WTC11 (cell line): ENCODE measurements around the gene PLAC8. TPM values are rescaled to one million over a fixed set of nuclear protein-coding genes. Genes with fewer than 3 reads are reported as not detected.
A peak's percentile ranks its signal among the peaks of the same experiment; 100 is the strongest.

ENCODE experiments used
- ATAC-seq: fragments of 200-7000 bp; cut with Tn5 transposase; 2 replicates; pipeline ENCODE4 v1.10.0; 2021; ENCODE audit warnings: mild to moderate bottlenecking, moderate library complexity
- CTCF ChIA-PET: fragments of 300-600 bp; sonication (Branson Sonifier 250); formaldehyde crosslinking; loops from one replicate; lab custom pipeline; 2021; ENCODE audit warnings: antibody characterized with exemption; lab: Charles Lee
- POLR2A ChIA-PET: fragments of 350-600 bp; sonication (Branson Sonifier 250); formaldehyde crosslinking; loops from one replicate; lab custom pipeline; 2021; ENCODE audit warnings: antibody characterized with exemption; lab: Charles Lee
- DNase-seq: peaks from one replicate; pipeline ENCODE4 v3.0.0; 2021; ENCODE audit warnings: low spot score
- H3K27ac Mint-ChIP-seq: 2 replicates; pipeline ENCODE4 v1.8.0; 2021; ENCODE audit warnings: mixed read lengths
- H3K27me3 Mint-ChIP-seq: 2 replicates; pipeline ENCODE4 v1.8.0; 2021; ENCODE audit warnings: low read depth, mild to moderate bottlenecking, moderate library complexity, mixed read lengths
- H3K36me3 Mint-ChIP-seq: 2 replicates; pipeline ENCODE4 v1.8.0; 2021; ENCODE audit warnings: mixed read lengths
- H3K4me1 Mint-ChIP-seq: 2 replicates; pipeline ENCODE4 v1.8.0; 2022; ENCODE audit warnings: mixed read lengths
- H3K4me3 Mint-ChIP-seq: 2 replicates; pipeline ENCODE4 v1.8.0; 2021; ENCODE audit warnings: mild to moderate bottlenecking, moderate library complexity, mixed read lengths
- H3K9me3 Mint-ChIP-seq: 2 replicates; pipeline ENCODE4 v1.8.0; 2021; ENCODE audit warnings: mixed read lengths
- FOXK1 ChIP-seq: sonication (generic); formaldehyde crosslinking; IDR thresholded peaks from 2 replicates; pipeline ENCODE4 v1.8.0; 2022; ENCODE audit warnings: mild to moderate bottlenecking, moderate library complexity, missing genetic modification reagents
- FOXP1 ChIP-seq: sonication (generic); formaldehyde crosslinking; IDR thresholded peaks from 2 replicates; pipeline ENCODE4 v1.8.0; 2022; ENCODE audit warnings: missing genetic modification reagents, mild to moderate bottlenecking, moderate library complexity, borderline replicate concordance
- MAX ChIP-seq: sonication (generic); formaldehyde crosslinking; IDR thresholded peaks from 2 replicates; pipeline ENCODE4 v1.8.0; 2022; ENCODE audit warnings: mild to moderate bottlenecking, missing genetic modification reagents
- NFYB ChIP-seq: sonication (generic); formaldehyde crosslinking; conservative IDR thresholded peaks from 2 replicates; pipeline ENCODE4 v1.8.0; 2022; ENCODE audit warnings: low read depth, missing genetic modification reagents
- TCF7 ChIP-seq: sonication (generic); formaldehyde crosslinking; IDR thresholded peaks from 2 replicates; pipeline ENCODE4 v1.8.0; 2022; ENCODE audit warnings: mild to moderate bottlenecking, low read depth, missing genetic modification reagents, moderate library complexity
- TEAD1 ChIP-seq: sonication (generic); formaldehyde crosslinking; IDR thresholded peaks from 2 replicates; pipeline ENCODE4 v1.8.0; 2022; ENCODE audit warnings: mild to moderate bottlenecking, missing genetic modification reagents
- TEAD4 ChIP-seq: sonication (generic); formaldehyde crosslinking; IDR thresholded peaks from 2 replicates; pipeline ENCODE4 v1.8.0; 2022; ENCODE audit warnings: mild to moderate bottlenecking, missing genetic modification reagents
- ZNF219 ChIP-seq: sonication (generic); formaldehyde crosslinking; IDR thresholded peaks from 2 replicates; pipeline ENCODE4 v1.8.0; 2023; ENCODE audit warnings: missing genetic modification reagents, mild to moderate bottlenecking, borderline replicate concordance
- ZNF425 ChIP-seq: fragments of 250-450 bp; sonication (Bioruptor Pico); conservative IDR thresholded peaks from 2 replicates; pipeline ENCODE4 v1.9.0; 2021; ENCODE audit warnings: mild to moderate bottlenecking
- total RNA-seq: library from RNA; stranded (reverse); gene quantifications from 3 replicates; pipeline ENCODE4 v1.2.3, GENCODE V29; 2021
- TF ChIP-seq, protein P1 (sequence below): sonication (generic); formaldehyde crosslinking; IDR thresholded peaks from 2 replicates; pipeline ENCODE4 v1.8.1; 2022; ENCODE audit warnings: mild to moderate bottlenecking, moderate library complexity, missing genetic modification reagents
- TF ChIP-seq, protein P2 (sequence below): sonication (generic); formaldehyde crosslinking; IDR thresholded peaks from 2 replicates; pipeline ENCODE4 v1.8.1; 2023; ENCODE audit warnings: mild to moderate bottlenecking, moderate library complexity, missing genetic modification reagents
- TF ChIP-seq, protein P3 (sequence below): sonication (generic); formaldehyde crosslinking; conservative IDR thresholded peaks from 2 replicates; pipeline ENCODE4 v1.8.1; 2023; ENCODE audit warnings: mild to moderate bottlenecking, low read depth, missing genetic modification reagents, moderate library complexity
- TF ChIP-seq, protein P4 (sequence below): sonication (generic); formaldehyde crosslinking; IDR thresholded peaks from 2 replicates; pipeline ENCODE4 v1.8.0; 2023; ENCODE audit warnings: missing genetic modification reagents, mild to moderate bottlenecking, borderline replicate concordance

The PLAC8 gene
- total RNA-seq, 1 experiment from 2014 or later, result 1.6 TPM

DNA sequence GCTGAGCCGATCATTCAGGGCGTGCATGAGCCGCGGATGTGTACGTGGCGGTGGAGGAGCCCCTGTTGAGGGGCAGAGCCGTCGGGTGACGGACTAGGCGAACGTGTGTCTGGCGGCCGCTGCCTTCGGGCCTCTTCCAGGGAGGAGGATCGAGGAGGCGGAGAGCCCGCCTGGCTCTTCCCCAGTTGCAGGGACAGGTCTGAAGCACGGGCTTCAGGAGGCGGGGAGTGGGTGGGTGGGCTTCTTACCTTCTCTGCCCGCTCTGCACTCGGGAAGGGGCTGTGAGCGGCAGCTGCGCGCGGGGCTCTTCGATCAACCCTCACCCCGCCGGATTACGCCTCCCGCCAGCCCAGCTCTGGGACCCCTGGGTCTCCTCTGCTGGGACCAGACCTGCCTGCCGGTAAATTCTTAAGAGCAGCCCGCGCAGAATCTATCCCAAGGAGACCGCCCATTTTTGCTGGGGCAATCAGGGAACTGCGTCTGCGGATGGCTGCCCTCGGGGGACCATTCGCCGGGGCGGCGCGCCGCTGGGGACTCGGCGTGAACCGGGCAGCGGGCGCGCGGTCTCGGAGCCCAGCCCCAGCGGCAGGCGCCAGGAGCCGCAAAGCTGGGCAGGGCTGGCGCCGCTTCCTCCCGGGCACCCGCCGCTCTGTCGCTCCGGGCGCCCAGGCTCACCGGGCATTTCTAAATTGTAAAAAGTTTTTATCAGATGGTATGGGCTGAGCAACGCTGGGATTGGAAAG lies 4.9 kb downstream of the PLAC8 start:
- DNase-seq, result peak; percentile 65
- H3K4me3 Mint-ChIP-seq, result peak overlapping the region; percentile 81
- 0 out of 2 replicates have a peak, but pooled peaks have one; percentile 27 for TF ChIP-seq FOXK1
- peak; percentile 35; the same call in 1 of the 2 replicates for TF ChIP-seq MAX (CRISPR knock-in tag)
- TF ChIP-seq TCF7, result no peak
- TF ChIP-seq, protein P1, sequence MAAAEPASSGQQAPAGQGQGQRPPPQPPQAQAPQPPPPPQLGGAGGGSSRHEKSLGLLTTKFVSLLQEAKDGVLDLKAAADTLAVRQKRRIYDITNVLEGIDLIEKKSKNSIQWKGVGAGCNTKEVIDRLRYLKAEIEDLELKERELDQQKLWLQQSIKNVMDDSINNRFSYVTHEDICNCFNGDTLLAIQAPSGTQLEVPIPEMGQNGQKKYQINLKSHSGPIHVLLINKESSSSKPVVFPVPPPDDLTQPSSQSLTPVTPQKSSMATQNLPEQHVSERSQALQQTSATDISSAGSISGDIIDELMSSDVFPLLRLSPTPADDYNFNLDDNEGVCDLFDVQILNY, result 0 out of 2 replicates have a peak, but pooled peaks have one; percentile 30
- TF ChIP-seq, protein P2, sequence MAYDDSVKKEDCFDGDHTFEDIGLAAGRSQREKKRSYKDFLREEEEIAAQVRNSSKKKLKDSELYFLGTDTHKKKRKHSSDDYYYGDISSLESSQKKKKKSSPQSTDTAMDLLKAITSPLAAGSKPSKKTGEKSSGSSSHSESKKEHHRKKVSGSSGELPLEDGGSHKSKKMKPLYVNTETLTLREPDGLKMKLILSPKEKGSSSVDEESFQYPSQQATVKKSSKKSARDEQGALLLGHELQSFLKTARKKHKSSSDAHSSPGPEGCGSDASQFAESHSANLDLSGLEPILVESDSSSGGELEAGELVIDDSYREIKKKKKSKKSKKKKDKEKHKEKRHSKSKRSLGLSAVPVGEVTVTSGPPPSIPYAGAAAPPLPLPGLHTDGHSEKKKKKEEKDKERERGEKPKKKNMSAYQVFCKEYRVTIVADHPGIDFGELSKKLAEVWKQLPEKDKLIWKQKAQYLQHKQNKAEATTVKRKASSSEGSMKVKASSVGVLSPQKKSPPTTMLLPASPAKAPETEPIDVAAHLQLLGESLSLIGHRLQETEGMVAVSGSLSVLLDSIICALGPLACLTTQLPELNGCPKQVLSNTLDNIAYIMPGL, result peak; percentile 53
- 0 out of 2 replicates have a peak, but pooled peaks have one; percentile 26 for TF ChIP-seq TEAD1
- TF ChIP-seq TEAD4 (CRISPR knock-in tag), result no peak
- H3K9me3 Mint-ChIP-seq, result no peaks in the 10 kb centered on the region
- ChIA-PET CTCF (interaction anchor here (0.6 to 2.5 kb wide), 23 partner anchors 8 to 346 kb away, joined by 3 to 11 read pairs (median 4); partner anchors contain the start of genes COPS4, COQ2, HELQ and MRPS18C), POLR2A (interaction anchor here (0.6 to 1.9 kb wide), 4 partner anchors 16 to 174 kb away, joined by 3 to 7 read pairs (median 4); partner anchors contain the start of genes COPS4 and COQ2)
- H3K36me3 Mint-ChIP-seq, result no peaks in the 10 kb centered on the region
- peaks cover 32% of the 10 kb centered on the region for H3K4me1 Mint-ChIP-seq
- no peak overlapping the region; the same call in 1 of the 2 replicates for H3K27ac Mint-ChIP-seq
- peaks cover 16% of the 10 kb centered on the region for H3K27me3 Mint-ChIP-seq
- ATAC-seq, result peak; percentile 64

DNA sequence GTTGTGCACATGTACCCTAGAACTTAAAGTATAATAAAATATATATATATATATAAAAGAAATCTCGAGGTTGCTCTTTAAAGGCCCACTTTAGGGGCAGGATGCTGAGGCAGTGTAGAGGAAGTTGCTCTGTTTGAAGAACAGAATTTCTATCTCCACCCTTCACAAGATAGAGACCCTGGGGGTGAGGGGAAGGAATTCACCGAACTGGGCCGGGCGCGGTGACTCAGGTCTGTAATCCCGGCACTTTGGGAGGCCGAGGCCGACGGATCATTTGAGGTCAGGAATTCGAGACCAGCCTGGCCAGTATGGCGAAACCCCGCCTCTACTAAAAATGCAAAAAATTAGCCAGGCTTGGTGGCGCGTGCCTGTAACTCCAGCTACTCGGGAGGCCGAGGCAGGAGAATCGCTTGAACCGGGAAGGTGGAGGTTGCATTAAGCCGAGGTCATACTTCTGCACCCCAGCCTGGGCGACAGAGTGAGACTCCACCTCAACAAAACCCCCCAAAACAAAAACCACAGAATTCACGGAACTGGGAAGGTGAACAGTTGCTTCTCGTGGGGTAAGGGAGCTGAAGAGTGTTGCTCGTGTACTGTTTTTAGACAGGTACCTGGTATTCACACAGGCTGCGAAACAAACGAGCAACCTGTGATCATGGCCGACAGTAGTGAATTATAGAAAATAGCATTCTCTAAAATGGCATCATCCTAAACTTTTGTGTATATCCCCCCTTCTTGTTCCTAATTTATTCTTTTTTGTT lies 6.2 kb downstream of the PLAC8 start:
- Mint-ChIP-seq H3K36me3 (no peaks in the 10 kb centered on the region), H3K27me3 (peaks cover 16% of the 10 kb centered on the region), H3K4me3 (peak overlapping the region; percentile 81), H3K9me3 (no peaks in the 10 kb centered on the region), H3K4me1 (peaks cover 23% of the 10 kb centered on the region), H3K27ac (no peak overlapping the region)
- DNase-seq (peak; percentile 19), ATAC-seq (no peak)
- ChIA-PET CTCF (interaction anchor here (0.6 to 2.5 kb wide), 2 partner anchors 31 to 174 kb away, joined by 3 to 11 read pairs; no protein-coding TSS in a partner anchor), POLR2A (no interaction called here)
- TF ChIP-seq, protein P3, sequence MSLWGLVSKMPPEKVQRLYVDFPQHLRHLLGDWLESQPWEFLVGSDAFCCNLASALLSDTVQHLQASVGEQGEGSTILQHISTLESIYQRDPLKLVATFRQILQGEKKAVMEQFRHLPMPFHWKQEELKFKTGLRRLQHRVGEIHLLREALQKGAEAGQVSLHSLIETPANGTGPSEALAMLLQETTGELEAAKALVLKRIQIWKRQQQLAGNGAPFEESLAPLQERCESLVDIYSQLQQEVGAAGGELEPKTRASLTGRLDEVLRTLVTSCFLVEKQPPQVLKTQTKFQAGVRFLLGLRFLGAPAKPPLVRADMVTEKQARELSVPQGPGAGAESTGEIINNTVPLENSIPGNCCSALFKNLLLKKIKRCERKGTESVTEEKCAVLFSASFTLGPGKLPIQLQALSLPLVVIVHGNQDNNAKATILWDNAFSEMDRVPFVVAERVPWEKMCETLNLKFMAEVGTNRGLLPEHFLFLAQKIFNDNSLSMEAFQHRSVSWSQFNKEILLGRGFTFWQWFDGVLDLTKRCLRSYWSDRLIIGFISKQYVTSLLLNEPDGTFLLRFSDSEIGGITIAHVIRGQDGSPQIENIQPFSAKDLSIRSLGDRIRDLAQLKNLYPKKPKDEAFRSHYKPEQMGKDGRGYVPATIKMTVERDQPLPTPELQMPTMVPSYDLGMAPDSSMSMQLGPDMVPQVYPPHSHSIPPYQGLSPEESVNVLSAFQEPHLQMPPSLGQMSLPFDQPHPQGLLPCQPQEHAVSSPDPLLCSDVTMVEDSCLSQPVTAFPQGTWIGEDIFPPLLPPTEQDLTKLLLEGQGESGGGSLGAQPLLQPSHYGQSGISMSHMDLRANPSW (CRISPR knock-in tag), result no peak
- no peak for TF ChIP-seq FOXP1 (CRISPR knock-in tag)
- TF ChIP-seq TCF7, result no peak
- TF ChIP-seq NFYB (CRISPR knock-in tag), result no peak
- TF ChIP-seq, protein P4, sequence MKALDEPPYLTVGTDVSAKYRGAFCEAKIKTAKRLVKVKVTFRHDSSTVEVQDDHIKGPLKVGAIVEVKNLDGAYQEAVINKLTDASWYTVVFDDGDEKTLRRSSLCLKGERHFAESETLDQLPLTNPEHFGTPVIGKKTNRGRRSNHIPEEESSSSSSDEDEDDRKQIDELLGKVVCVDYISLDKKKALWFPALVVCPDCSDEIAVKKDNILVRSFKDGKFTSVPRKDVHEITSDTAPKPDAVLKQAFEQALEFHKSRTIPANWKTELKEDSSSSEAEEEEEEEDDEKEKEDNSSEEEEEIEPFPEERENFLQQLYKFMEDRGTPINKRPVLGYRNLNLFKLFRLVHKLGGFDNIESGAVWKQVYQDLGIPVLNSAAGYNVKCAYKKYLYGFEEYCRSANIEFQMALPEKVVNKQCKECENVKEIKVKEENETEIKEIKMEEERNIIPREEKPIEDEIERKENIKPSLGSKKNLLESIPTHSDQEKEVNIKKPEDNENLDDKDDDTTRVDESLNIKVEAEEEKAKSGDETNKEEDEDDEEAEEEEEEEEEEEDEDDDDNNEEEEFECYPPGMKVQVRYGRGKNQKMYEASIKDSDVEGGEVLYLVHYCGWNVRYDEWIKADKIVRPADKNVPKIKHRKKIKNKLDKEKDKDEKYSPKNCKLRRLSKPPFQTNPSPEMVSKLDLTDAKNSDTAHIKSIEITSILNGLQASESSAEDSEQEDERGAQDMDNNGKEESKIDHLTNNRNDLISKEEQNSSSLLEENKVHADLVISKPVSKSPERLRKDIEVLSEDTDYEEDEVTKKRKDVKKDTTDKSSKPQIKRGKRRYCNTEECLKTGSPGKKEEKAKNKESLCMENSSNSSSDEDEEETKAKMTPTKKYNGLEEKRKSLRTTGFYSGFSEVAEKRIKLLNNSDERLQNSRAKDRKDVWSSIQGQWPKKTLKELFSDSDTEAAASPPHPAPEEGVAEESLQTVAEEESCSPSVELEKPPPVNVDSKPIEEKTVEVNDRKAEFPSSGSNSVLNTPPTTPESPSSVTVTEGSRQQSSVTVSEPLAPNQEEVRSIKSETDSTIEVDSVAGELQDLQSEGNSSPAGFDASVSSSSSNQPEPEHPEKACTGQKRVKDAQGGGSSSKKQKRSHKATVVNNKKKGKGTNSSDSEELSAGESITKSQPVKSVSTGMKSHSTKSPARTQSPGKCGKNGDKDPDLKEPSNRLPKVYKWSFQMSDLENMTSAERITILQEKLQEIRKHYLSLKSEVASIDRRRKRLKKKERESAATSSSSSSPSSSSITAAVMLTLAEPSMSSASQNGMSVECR (CRISPR knock-in tag), result no peak
- no peak for TF ChIP-seq ZNF425 (CRISPR knock-in tag)
- TF ChIP-seq ZNF219 (CRISPR knock-in tag), result no peak
